Gastroesophageal sphincter (tissue), 4 donors: ENCODE measurements around the gene ZSWIM6. TPM values are rescaled to one million over a fixed set of nuclear protein-coding genes. Genes with fewer than 3 reads are reported as not detected.
A peak's percentile ranks its signal among the peaks of the same experiment; 100 is the strongest.

Experiments used
- ATAC-seq: fragments of 150-250 bp; one replicate; pipeline ENCODE4 v1.9.1; 2016; ENCODE audit warnings: mild to moderate bottlenecking, moderate library complexity
- H3K27ac ChIP-seq, 4 donors: fragments of 200-600 bp; sonication (generic) in 3 of 4; 1 replicate in 3 of 4; 2 replicates in 1 of 4; pipeline ENCODE4 v1.5.1; 2016 to 2019
- H3K27me3 ChIP-seq: fragments of 200-600 bp; sonication (generic); one replicate; pipeline ENCODE4 v1.5.1; 2019
- H3K36me3 ChIP-seq, 2 donors: fragments of 200-600 bp; sonication (generic); one replicate each; pipeline ENCODE4 v1.5.1; 2019; ENCODE audit warnings: control low read depth in 1 of 2
- H3K4me1 ChIP-seq, 3 donors: fragments of 200-600 bp; sonication (generic); 1 replicate in 2 of 3; 2 replicates in 1 of 3; pipeline ENCODE4 v1.5.1; 2016 to 2019; ENCODE audit warnings: control low read depth in 2 of 3
- H3K4me3 ChIP-seq, 2 donors: fragments of 200-600 bp; sonication (generic); one replicate each; pipeline ENCODE4 v1.5.1; 2019; ENCODE audit warnings: mild to moderate bottlenecking in 1 of 2, moderate library complexity in 1 of 2
- H3K9me3 ChIP-seq, 3 donors: fragments of 200-600 bp; sonication (generic); one replicate each; pipeline ENCODE4 v1.5.1; 2017 to 2019; ENCODE audit warnings: control low read depth in 2 of 3
- CTCF ChIP-seq, 4 experiments: fragments of 200-600 bp in 2 of 4; fragments of 450-650 bp in 2 of 4; sonication (generic) in 1 of 4; IDR thresholded peaks; one replicate each; pipeline ENCODE4 v1.5.1; 2017 to 2019; ENCODE audit warnings: antibody characterized with exemption in 4 of 4, mild to moderate bottlenecking in 2 of 4, moderate library complexity in 2 of 4
- EP300 ChIP-seq: sonication (generic); formaldehyde crosslinking; IDR thresholded peaks from one replicate; pipeline ENCODE4 v1.6.1; 2017; ENCODE audit warnings: antibody characterized with exemption, mild to moderate bottlenecking
- POLR2A ChIP-seq, 2 donors: fragments of 450-650 bp; IDR thresholded peaks; one replicate each; pipeline ENCODE4 v1.6.1; 2017; ENCODE audit warnings: antibody characterized with exemption in 2 of 2, mild to moderate bottlenecking in 2 of 2, moderate library complexity in 1 of 2
- POLR2AphosphoS5 ChIP-seq: sonication (generic); formaldehyde crosslinking; IDR thresholded peaks from one replicate; pipeline ENCODE4 v1.6.1; 2017; ENCODE audit warnings: antibody characterized with exemption
- WGBS, 2 donors: methylation state at CpG; one replicate each; pipeline ENCODE4 v1.1.5; 2018; ENCODE audit warnings: low coverage in 1 of 2; 5-methylcytosine and 5-hydroxymethylcytosine counted together
- total RNA-seq, 4 donors: library from RNA; depleted of rRNA; stranded (reverse); fragments of >200 nt; gene quantifications; one replicate each; pipeline ENCODE4 v1.1.0, GENCODE V29; 2016

The ZSWIM6 gene
- 10 to 100 TPM in 3 of 4 donors, 1 to 10 TPM in 1; 8.9 to 20.9 (median 12.3) TPM for total RNA-seq

- Histone ChIP-seq H3K9me3 (no peaks in the 10 kb centered on the region), H3K4me3 (peak within 1 kb of the TSS; percentile 88 to 97), H3K4me1 (peaks cover 0 to 51% (median 16%) of the 10 kb centered on the region in 3 donors), H3K36me3 (no peaks in the 10 kb centered on the region), H3K27me3 (no peaks in the 10 kb centered on the region), H3K27ac (peak within 1 kb of the TSS; percentile 82 to 99 (median 98))
- peak; percentile 91 for ATAC-seq
- 0% methylated on average over 2 of the region's 91 CpGs; no CpG with 5 or more reads in 1 of the 2 donors for WGBS, 2 donors
- TF ChIP-seq CTCF (IDR thresholded peaks at IDR 0.05) (no peak), EP300 (no peak), POLR2A (IDR thresholded peaks at IDR 0.05) (peak; percentile 96 to 98), POLR2AphosphoS5 (peak; percentile 100)
Observed at GRCh38 chr5:61331407-61332357, at the start of gene ZSWIM6. TSS of gene ZSWIM6 (plus strand) at chr5:61332258. CDS start at chr5:61332273, 15 bp downstream.

GRCh38 chr5:61283471-61283870 lies 48.6 kb upstream of the ZSWIM6 start:
- peak; percentile 76 for ATAC-seq
- Histone ChIP-seq H3K4me3 (no peak overlapping the region), H3K27ac (no peak overlapping the region), H3K27me3 (no peaks in the 10 kb centered on the region), H3K4me1 (peaks cover 3 to 14% (median 5%) of the 10 kb centered on the region in 3 donors), H3K36me3 (no peaks in the 10 kb centered on the region), H3K9me3 (no peaks in the 10 kb centered on the region)
- WGBS, 2 donors = 72 to 82% methylated on average over 2 to 3 of the region's 3 CpGs
- TF ChIP-seq POLR2AphosphoS5 = no peak

GRCh38 chr5:61285531-61285930 lies 46.5 kb upstream of the ZSWIM6 start:
- peaks cover 6 to 16% (median 7%) of the 10 kb centered on the region in 3 donors for H3K4me1 ChIP-seq
- H3K9me3 ChIP-seq = no peaks in the 10 kb centered on the region
- no peak for ATAC-seq
- TF ChIP-seq CTCF (IDR thresholded peaks at IDR 0.05) = no peak
- no peak for TF ChIP-seq EP300
- no peak for TF ChIP-seq POLR2A (IDR thresholded peaks at IDR 0.05)
- TF ChIP-seq POLR2AphosphoS5 = no peak
- no peak overlapping the region for H3K27ac ChIP-seq
- no peaks in the 10 kb centered on the region for H3K27me3 ChIP-seq
- no peak overlapping the region for H3K4me3 ChIP-seq
- no peaks in the 10 kb centered on the region for H3K36me3 ChIP-seq

GRCh38 chr5:61286446-61287132 lies 45.5 kb upstream of the ZSWIM6 start:
- peak overlapping the region in 2 of 4 donors; percentile 31 to 44 for H3K27ac ChIP-seq
- TF ChIP-seq POLR2A (IDR thresholded peaks at IDR 0.05) (no peak), CTCF (IDR thresholded peaks at IDR 0.05) (no peak), EP300 (no peak)
- ATAC-seq = no peak
- peaks cover 3 to 19% (median 5%) of the 10 kb centered on the region in 3 donors for H3K4me1 ChIP-seq
- no peaks in the 10 kb centered on the region for H3K36me3 ChIP-seq
- 71 to 80% methylated on average over 4 to 5 of the region's 5 CpGs for WGBS, 2 donors
- no peaks in the 10 kb centered on the region for H3K27me3 ChIP-seq
- no peaks in the 10 kb centered on the region for H3K9me3 ChIP-seq
- no peak overlapping the region for H3K4me3 ChIP-seq

GRCh38 chr5:61287474-61287873 lies 44.6 kb upstream of the ZSWIM6 start:
- no peaks in the 10 kb centered on the region for H3K9me3 ChIP-seq
- no peaks in the 10 kb centered on the region for H3K27me3 ChIP-seq
- H3K27ac ChIP-seq = no peak overlapping the region
- peaks cover 3 to 20% (median 5%) of the 10 kb centered on the region in 3 donors for H3K4me1 ChIP-seq
- no peak for ATAC-seq
- no peak for TF ChIP-seq POLR2A (IDR thresholded peaks at IDR 0.05)
- no peak for TF ChIP-seq EP300
- TF ChIP-seq CTCF (IDR thresholded peaks at IDR 0.05) = no peak
- TF ChIP-seq POLR2AphosphoS5 = no peak
- no peaks in the 10 kb centered on the region for H3K36me3 ChIP-seq
- no peak overlapping the region for H3K4me3 ChIP-seq
- 88 to 100% methylated on average over 3 of the region's 3 CpGs for WGBS, 2 donors
